Measurements from ENCODE around the gene CD47.

Gene CD47

GRCh38 chr3:108106449-108106848, 15.6 kb upstream of the CD47 start:
- TF ChIP-seq JUND (IDR thresholded peaks at IDR 0.05; ENCODE audit: low read depth): no peak
- in situ Hi-C loops (cut with HindIII; ENCODE audit: low pct_unique_long_range_greater_than_20kb, low sequenced_read_pairs): no loop called here
- DNase-seq (ENCODE audit: low read depth in 1 of 2, low spot score in 1 of 2): no peak

GRCh38 chr3:108106031-108106430, 15.2 kb upstream of the CD47 start:
- in situ Hi-C loops (cut with HindIII; ENCODE audit: low pct_unique_long_range_greater_than_20kb, low sequenced_read_pairs): no loop called here
- TF ChIP-seq JUND (IDR thresholded peaks at IDR 0.05; ENCODE audit: low read depth): no peak
- no peak for DNase-seq (ENCODE audit: low read depth in 1 of 2, low spot score in 1 of 2)

- no peak for TF ChIP-seq JUND (IDR thresholded peaks at IDR 0.05; ENCODE audit: low read depth)
- DNase-seq (ENCODE audit: low read depth in 1 of 2, low spot score in 1 of 2): no peak
- in situ Hi-C loops (cut with HindIII; ENCODE audit: low pct_unique_long_range_greater_than_20kb, low sequenced_read_pairs): no loop called here
These were observed 13.3 kb upstream of the CD47 start for GRCh38 chr3:108103886-108104797.

- DNase-seq (ENCODE audit: low read depth in 1 of 2, low spot score in 1 of 2): no peak
- TF ChIP-seq JUND (IDR thresholded peaks at IDR 0.05; ENCODE audit: low read depth): no peak
- in situ Hi-C loops (cut with HindIII; ENCODE audit: low pct_unique_long_range_greater_than_20kb, low sequenced_read_pairs): no loop called here
These were observed 12.4 kb upstream of the CD47 start for GRCh38 chr3:108103040-108103751.

GRCh38 chr3:108102420-108103039, 11.7 kb upstream of the CD47 start:
- TF ChIP-seq JUND (IDR thresholded peaks at IDR 0.05; ENCODE audit: low read depth): no peak
- DNase-seq (ENCODE audit: low read depth in 1 of 2, low spot score in 1 of 2): no peak
- in situ Hi-C loops (cut with HindIII; ENCODE audit: low pct_unique_long_range_greater_than_20kb, low sequenced_read_pairs): no loop called here

- no peak for TF ChIP-seq JUND (IDR thresholded peaks at IDR 0.05; ENCODE audit: low read depth)
- in situ Hi-C loops (cut with HindIII; ENCODE audit: low pct_unique_long_range_greater_than_20kb, low sequenced_read_pairs): no loop called here
- DNase-seq (ENCODE audit: low read depth in 1 of 2, low spot score in 1 of 2): no peak
These were observed 10.3 kb upstream of the CD47 start for GRCh38 chr3:108100906-108101660.

- TF ChIP-seq JUND (IDR thresholded peaks at IDR 0.05; ENCODE audit: low read depth): no peak
- no peak for DNase-seq (ENCODE audit: low read depth in 1 of 2, low spot score in 1 of 2)
- in situ Hi-C loops (cut with HindIII; ENCODE audit: low pct_unique_long_range_greater_than_20kb, low sequenced_read_pairs): no loop called here
These were observed 9.0 kb upstream of the CD47 start for GRCh38 chr3:108099679-108100428.

GRCh38 chr3:108099244-108099643, 8.4 kb upstream of the CD47 start:
- in situ Hi-C loops (cut with HindIII; ENCODE audit: low pct_unique_long_range_greater_than_20kb, low sequenced_read_pairs): no loop called here
- no peak for DNase-seq (ENCODE audit: low read depth in 1 of 2, low spot score in 1 of 2)
- no peak for TF ChIP-seq JUND (IDR thresholded peaks at IDR 0.05; ENCODE audit: low read depth)

- no peak for DNase-seq (ENCODE audit: low read depth in 1 of 2, low spot score in 1 of 2)
- TF ChIP-seq JUND (IDR thresholded peaks at IDR 0.05; ENCODE audit: low read depth): no peak
- in situ Hi-C loops (cut with HindIII; ENCODE audit: low pct_unique_long_range_greater_than_20kb, low sequenced_read_pairs): no loop called here
These were observed 7.2 kb upstream of the CD47 start for GRCh38 chr3:108098003-108098370.

GRCh38 chr3:108097322-108098002, 6.6 kb upstream of the CD47 start:
- in situ Hi-C loops (cut with HindIII; ENCODE audit: low pct_unique_long_range_greater_than_20kb, low sequenced_read_pairs): no loop called here
- DNase-seq (ENCODE audit: low read depth in 1 of 2, low spot score in 1 of 2): no peak
- TF ChIP-seq JUND (IDR thresholded peaks at IDR 0.05; ENCODE audit: low read depth): no peak

All from T47D (cell line).